Brain microvascular endothelial cell (primary cell): ENCODE measurements around the gene SLC5A10.

Experiments used
- DNase-seq: peaks from one replicate; pipeline ENCODE4 v3.0.0-alpha.2; 2020
- H3K27ac ChIP-seq: fragments of 250-450 bp; sonication (Bioruptor Pico); 2 replicates; pipeline ENCODE4 v1.5.1; 2020; ENCODE audit warnings: mild to moderate bottlenecking, moderate library complexity
- H3K27me3 ChIP-seq: fragments of 250-450 bp; sonication (Bioruptor Pico); replicated peaks from 2 replicates; pipeline ENCODE4 v1.5.1; 2020; ENCODE audit warnings: mild to moderate bottlenecking
- H3K36me3 ChIP-seq: fragments of 250-450 bp; sonication (Bioruptor Pico); replicated peaks from 2 replicates; pipeline ENCODE4 v1.5.1; 2020; ENCODE audit warnings: mild to moderate bottlenecking
- H3K4me3 ChIP-seq: 2 replicates; pipeline ENCODE4 v1.5.1; 2011; ENCODE audit warnings: low read depth, mild to moderate bottlenecking, control low read depth, low read length, moderate library complexity
- CTCF ChIP-seq: IDR thresholded peaks from 2 replicates; pipeline ENCODE4 v1.5.1; 2011; ENCODE audit warnings: low read depth, mild to moderate bottlenecking, moderate library complexity, low read length, control low read depth, inconsistent platforms; ENCODE audit errors: missing control alignments
- in situ Hi-C: cut with HindIII; loops from 2 replicates; pipeline ENCODE4 v1.10.0; 2017; ENCODE audit warnings: low sequenced_read_pairs, low pct_ligation_motif_present

Gene SLC5A10

GRCh38 chr17:19001907-19002590, 50.1 kb downstream of the SLC5A10 start:
- H3K27ac ChIP-seq, result no peak overlapping the region
- H3K27me3 ChIP-seq, result no peaks in the 10 kb centered on the region
- H3K36me3 ChIP-seq, result peaks cover 2% of the 10 kb centered on the region
- TF ChIP-seq CTCF, result no peak
- in situ Hi-C loops, result no loop called here
- DNase-seq, result no peak
- no peak overlapping the region for H3K4me3 ChIP-seq

DNA sequence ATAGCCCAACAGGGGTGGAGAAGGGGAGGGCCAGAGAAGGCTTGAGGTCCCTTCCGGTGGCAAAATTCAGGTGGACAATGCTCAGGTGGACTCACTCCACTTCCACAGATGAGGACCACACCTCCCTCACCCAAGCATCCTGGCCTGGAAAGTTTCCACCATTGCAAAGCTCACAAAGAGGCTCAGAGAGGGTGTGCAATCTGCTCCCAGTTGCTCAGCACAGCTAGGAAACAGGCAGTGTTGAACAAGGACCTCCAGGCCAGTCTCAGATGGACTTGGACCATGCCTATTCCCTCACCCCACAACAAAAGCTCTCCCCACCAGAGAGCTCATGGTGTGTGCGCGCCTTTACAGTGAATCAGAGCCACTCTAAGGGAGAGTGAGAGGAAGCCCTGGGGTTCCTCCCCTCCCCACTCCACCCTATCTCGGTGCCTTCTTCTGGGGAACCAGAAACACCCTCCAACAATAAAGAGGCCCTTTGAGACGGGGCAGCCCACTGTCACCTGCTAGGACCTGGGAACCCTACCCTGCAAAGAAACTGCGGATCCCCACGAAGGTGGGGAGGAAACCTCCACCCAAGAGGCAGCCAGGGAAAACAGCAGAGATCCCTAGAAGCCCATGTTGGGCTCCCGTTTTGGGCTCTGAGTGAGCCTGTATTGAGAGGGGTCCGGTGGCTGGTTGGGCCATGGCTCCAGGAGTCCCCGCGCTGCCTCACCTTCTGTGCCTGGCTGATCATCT, 51.0 kb downstream of the SLC5A10 start:
- peak overlapping the region; percentile 66 for H3K4me3 ChIP-seq
- peaks cover 2% of the 10 kb centered on the region for H3K36me3 ChIP-seq
- no peak overlapping the region for H3K27ac ChIP-seq
- DNase-seq, result no peak
- no peaks in the 10 kb centered on the region for H3K27me3 ChIP-seq
- no peak for TF ChIP-seq CTCF
- in situ Hi-C loops, result no loop called here

GRCh38 chr17:19003543-19004420, 51.8 kb downstream of the SLC5A10 start:
- in situ Hi-C loops, result no loop called here
- H3K27ac ChIP-seq, result no peak overlapping the region

DNA sequence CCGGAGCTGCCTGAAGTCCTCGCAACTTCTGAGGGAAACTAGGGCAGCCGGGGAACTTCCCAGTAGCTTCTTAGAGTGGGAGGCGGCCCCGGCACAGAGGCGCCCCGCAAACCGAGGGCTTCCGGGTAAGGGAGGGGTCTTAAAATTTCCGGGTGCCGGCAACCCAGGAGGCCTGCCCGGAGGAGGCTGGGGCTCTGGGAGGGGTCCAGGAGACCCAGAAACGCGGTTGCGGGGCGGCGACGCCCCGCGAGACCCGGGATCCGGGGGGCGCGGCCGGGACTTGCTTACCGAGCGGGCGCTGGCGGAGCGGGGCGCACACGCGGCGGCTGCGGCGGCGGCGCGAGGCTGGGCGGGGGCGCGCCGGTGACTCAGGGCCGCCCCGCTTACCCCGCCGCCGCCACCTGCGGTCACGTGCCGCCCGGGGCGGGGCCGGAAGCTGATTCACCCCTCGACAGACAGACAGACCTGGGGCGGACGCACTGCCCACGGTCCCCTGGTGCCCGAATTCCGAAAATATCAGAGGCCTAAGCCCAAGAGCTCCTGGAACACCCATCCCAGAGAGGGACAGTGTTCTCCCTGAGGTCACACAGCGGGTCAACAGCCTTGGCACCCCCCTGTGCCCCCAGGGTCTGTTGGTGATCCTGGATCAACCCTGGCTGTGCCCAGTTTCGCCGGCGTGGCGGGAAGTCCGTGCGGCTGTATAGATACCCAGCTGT, 52.6 kb downstream of the SLC5A10 start, which contains the start of gene FAM83G:
Gene FAM83G, minus strand, starts transcription at position 344 of the 716 bp plus-strand sequence. CDS start 723 bp downstream, outside the sequence.
- H3K4me3 ChIP-seq, result peak within 1 kb of the TSS; percentile 66
- in situ Hi-C loops, result no loop called here
- peak; percentile 29 for DNase-seq
- H3K36me3 ChIP-seq, result no peaks in the 10 kb centered on the region
- H3K27me3 ChIP-seq, result no peaks in the 10 kb centered on the region
- no peak within 1 kb of the TSS for H3K27ac ChIP-seq
- no peak for TF ChIP-seq CTCF

More at GRCh38 chr17:19003543-19004420, 51.8 kb downstream of the SLC5A10 start:
- Histone ChIP-seq H3K4me3 (peak overlapping the region; percentile 66), H3K36me3 (peaks cover 2% of the 10 kb centered on the region), H3K27me3 (no peaks in the 10 kb centered on the region)
- no peak for TF ChIP-seq CTCF
- no peak for DNase-seq

- H3K36me3 ChIP-seq, result no peaks in the 10 kb centered on the region
- peak overlapping the region; percentile 43 for H3K4me3 ChIP-seq
- no peak for TF ChIP-seq CTCF
- in situ Hi-C loops, result no loop called here
- no peaks in the 10 kb centered on the region for H3K27me3 ChIP-seq
- no peak for DNase-seq
- no peak overlapping the region for H3K27ac ChIP-seq
Measured at GRCh38 chr17:19005137-19005773, 53.3 kb downstream of the SLC5A10 start.
